CD14-positive monocyte (primary cell): ENCODE results near the gene CNP. TPM values are rescaled to one million over a fixed set of nuclear protein-coding genes. Genes with fewer than 3 reads are reported as not detected.
"Not testable (repeated sequence)": the region's sequence is repeated elsewhere in the genome, so short reads cannot be mapped to it uniquely, and the experiment has no call there.

Experiments
- DNase-seq, 3 donors: peaks; one replicate each; pipeline ENCODE4 v3.0.0-alpha.2; 2011 to 2022
- H2AFZ ChIP-seq: 2 replicates; pipeline ENCODE4 v1.6.0; 2012; ENCODE audit warnings: mild to moderate bottlenecking, low read depth, low read length, inconsistent platforms; ENCODE audit not compliant: insufficient read depth, poor library complexity, severe bottlenecking
- H3K27ac ChIP-seq, 2 donors: 1 replicate in 1 of 2; 2 replicates in 1 of 2; pipeline ENCODE4 v1.5.1; 2012 to 2013; ENCODE audit warnings: low read length in 2 of 2, control low read depth in 1 of 2, inconsistent platforms in 1 of 2, low read depth in 1 of 2, mild to moderate bottlenecking in 1 of 2
- H3K27me3 ChIP-seq, 2 donors: one replicate each; pipeline versions ENCODE4 v1.6.0 to v1.6.1; 2011 to 2013; ENCODE audit warnings: low read length in 2 of 2; ENCODE audit not compliant: control insufficient read depth in 2 of 2, insufficient read depth in 2 of 2
- H3K36me3 ChIP-seq, 2 donors: replicated peaks in 1 of 2; 1 replicate in 1 of 2; 2 replicates in 1 of 2; pipeline versions ENCODE4 v1.5.1 to v1.6.1; 2012 to 2013; ENCODE audit warnings: low read length in 2 of 2, control low read depth in 1 of 2, inconsistent platforms in 1 of 2, mild to moderate bottlenecking in 1 of 2; ENCODE audit not compliant: insufficient read depth in 2 of 2, control insufficient read depth in 1 of 2
- H3K4me1 ChIP-seq, 2 donors: 1 replicate in 1 of 2; 2 replicates in 1 of 2; pipeline versions ENCODE4 v1.5.1 to v1.6.1; 2012 to 2013; ENCODE audit warnings: low read length in 2 of 2, control low read depth in 1 of 2, inconsistent platforms in 1 of 2, mild to moderate bottlenecking in 1 of 2, moderate library complexity in 1 of 2; ENCODE audit not compliant: insufficient read depth in 2 of 2, control insufficient read depth in 1 of 2
- H3K4me2 ChIP-seq: replicated peaks from 2 replicates; pipeline ENCODE3; 2012; ENCODE audit warnings: low read length, moderate library complexity, mild to moderate bottlenecking; ENCODE audit not compliant: poor library complexity, severe bottlenecking; ENCODE audit errors: extremely low read depth
- H3K4me3 ChIP-seq, 3 experiments: fragments of 200-600 bp in 1 of 3; sonication (generic) in 1 of 3; replicated peaks in 1 of 3; 1 replicate in 2 of 3; 2 replicates in 1 of 3; pipeline ENCODE4 v1.5.1; 2011 to 2013; ENCODE audit warnings: low read length in 3 of 3, mild to moderate bottlenecking in 3 of 3, control low read depth in 2 of 3, low read depth in 2 of 3, inconsistent platforms in 1 of 3, moderate library complexity in 1 of 3
- H3K79me2 ChIP-seq: 2 replicates; pipeline ENCODE4 v1.6.0; 2012; ENCODE audit warnings: mild to moderate bottlenecking, control low read depth, inconsistent platforms, low read length, moderate library complexity; ENCODE audit not compliant: insufficient read depth
- H3K9ac ChIP-seq: 2 replicates; pipeline ENCODE4 v1.6.0; 2017; ENCODE audit warnings: low read length, mild to moderate bottlenecking; ENCODE audit not compliant: insufficient read depth, poor library complexity, severe bottlenecking
- H3K9me3 ChIP-seq, 2 donors: replicated peaks in 1 of 2; 1 replicate in 1 of 2; 2 replicates in 1 of 2; pipeline versions ENCODE4 v1.5.1 to v1.6.1; 2012 to 2013; ENCODE audit warnings: low read length in 2 of 2, control low read depth in 1 of 2; ENCODE audit not compliant: control insufficient read depth in 1 of 2, insufficient read depth in 1 of 2
- H4K20me1 ChIP-seq: 2 replicates; pipeline ENCODE4 v1.6.0; 2012; ENCODE audit warnings: mild to moderate bottlenecking, low read length, control low read depth, moderate library complexity; ENCODE audit not compliant: insufficient read depth
- H3K27ac Mint-ChIP-seq, 7 donors: one replicate each; pipeline ENCODE4 v1.8.0; 2020; ENCODE audit warnings: mild to moderate bottlenecking in 7 of 7, mixed read lengths in 7 of 7, moderate library complexity in 6 of 7, inconsistent platforms in 2 of 7
- H3K27me3 Mint-ChIP-seq, 3 donors: one replicate each; pipeline ENCODE4 v1.8.0; 2021 to 2022; ENCODE audit warnings: low read depth in 3 of 3, mild to moderate bottlenecking in 3 of 3, mixed read lengths in 3 of 3, moderate library complexity in 3 of 3, inconsistent platforms in 1 of 3
- H3K36me3 Mint-ChIP-seq, 2 donors: one replicate each; pipeline ENCODE4 v1.8.0; 2020; ENCODE audit warnings: mixed read lengths in 2 of 2, inconsistent platforms in 1 of 2, mild to moderate bottlenecking in 1 of 2
- H3K4me1 Mint-ChIP-seq: one replicate; pipeline ENCODE4 v1.8.0; 2020; ENCODE audit warnings: mild to moderate bottlenecking, mixed read lengths
- H3K4me3 Mint-ChIP-seq, 2 donors: one replicate each; pipeline ENCODE4 v1.8.0; 2020; ENCODE audit warnings: mild to moderate bottlenecking in 2 of 2, mixed read lengths in 2 of 2, moderate library complexity in 1 of 2
- H3K9me3 Mint-ChIP-seq, 7 donors: one replicate each; pipeline ENCODE4 v1.8.0; 2020 to 2022; ENCODE audit warnings: mixed read lengths in 7 of 7, mild to moderate bottlenecking in 6 of 7, moderate library complexity in 6 of 7, inconsistent platforms in 2 of 7
- CTCF ChIP-seq: fragments of 200-600 bp; IDR thresholded peaks from one replicate; pipeline ENCODE4 v1.8.0; 2022; ENCODE audit warnings: antibody characterized with exemption, mild to moderate bottlenecking
- WGBS: methylation state at CpG from one replicate; pipeline ENCODE4 v1.1.5; 2013; ENCODE audit warnings: missing lambda C conversion rate; ENCODE audit not compliant: insufficient coverage; 5-methylcytosine and 5-hydroxymethylcytosine counted together
- intact Hi-C, 2 donors: fragments of 100-400 bp; cut with micrococcal nuclease; formaldehyde crosslinking; loops; one replicate each; pipeline versions ENCODE4 v1.15.0 to v1.15.1; 2023
- polyA plus RNA-seq, 3 donors: library from polyadenylated mRNA; depleted of rRNA in 1 of 3; unstranded in 2 of 3; stranded (reverse) in 1 of 3; fragments of 300-500 nt in 2 of 3; fragments of >200 nt in 1 of 3; fragmentation: Illumina TruSeq in 2 of 3; gene quantifications; 1 replicate in 2 of 3; 2 replicates in 1 of 3; pipeline ENCODE4 v1.2.3, GENCODE V29; 2012 to 2021

Gene CNP
- polyA plus RNA-seq, 3 donors = 19.0 to 50.2 (median 47.0) TPM

GRCh38 chr17:41928693-41929251 is 37.8 kb upstream of the CNP start:
- H3K4me1 ChIP-seq = peaks cover 37 to 45% of the 10 kb centered on the region in 2 donors
- WGBS = 100% methylated on average over 2 of the region's 6 CpGs
- H3K4me2 ChIP-seq = no peak overlapping the region
- peak overlapping the region; percentile 81 for H2AFZ ChIP-seq
- H3K27me3 ChIP-seq = no peaks in the 10 kb centered on the region
- H3K4me1 Mint-ChIP-seq = peaks cover 41% of the 10 kb centered on the region
- no peak overlapping the region for H3K4me3 Mint-ChIP-seq
- no peaks in the 10 kb centered on the region for H3K36me3 ChIP-seq
- no peak for DNase-seq
- H3K79me2 ChIP-seq = no peaks in the 10 kb centered on the region
- TF ChIP-seq CTCF = no peak
- peaks cover 0 to 2% (median 0%) of the 10 kb centered on the region in 3 donors for H3K27me3 Mint-ChIP-seq
- no peaks in the 10 kb centered on the region for H3K9me3 ChIP-seq
- peak overlapping the region in 1 of 7 donors; percentile 36 for H3K27ac Mint-ChIP-seq
- no peak overlapping the region for H3K9ac ChIP-seq
- no peaks in the 10 kb centered on the region for H3K36me3 Mint-ChIP-seq
- no peaks in the 10 kb centered on the region for H3K9me3 Mint-ChIP-seq
- H4K20me1 ChIP-seq = no peaks in the 10 kb centered on the region
- H3K4me3 ChIP-seq = no peak overlapping the region
- no peak overlapping the region for H3K27ac ChIP-seq
- intact Hi-C loops = no loop called here

GRCh38 chr17:41930009-41930832 is 36.4 kb upstream of the CNP start, which contains the start of gene ODAD4:
Gene ODAD4 (plus strand): TSS chr17:41930617. CDS start chr17:41930724, 107 bp downstream.
- Mint-ChIP-seq H3K4me1 (peaks cover 41% of the 10 kb centered on the region), H3K9me3 (no peaks in the 10 kb centered on the region), H3K36me3 (no peaks in the 10 kb centered on the region), H3K4me3 (peak within 1 kb of the TSS; percentile 80 to 90), H3K27me3 (peaks cover 0 to 2% (median 0%) of the 10 kb centered on the region in 3 donors), H3K27ac (peak within 1 kb of the TSS; percentile 89 to 98 (median 97))
- WGBS = 3% methylated on average over 34 of the region's 43 CpGs
- H3K9me3 ChIP-seq = no peaks in the 10 kb centered on the region
- H3K27me3 ChIP-seq = no peaks in the 10 kb centered on the region
- H3K4me2 ChIP-seq = peak within 1 kb of the TSS; percentile 78
- H3K9ac ChIP-seq = peak within 1 kb of the TSS; percentile 60
- H3K79me2 ChIP-seq = no peaks in the 10 kb centered on the region
- peak; percentile 61 for TF ChIP-seq CTCF
- H2AFZ ChIP-seq = peak within 1 kb of the TSS; percentile 81
- no peaks in the 10 kb centered on the region for H3K36me3 ChIP-seq
- peak; percentile 98 to 99 (median 99) for DNase-seq
- peak within 1 kb of the TSS; percentile 55 to 89 for H3K27ac ChIP-seq
- H3K4me3 ChIP-seq = peak within 1 kb of the TSS; percentile 35 to 78 (median 59)
- no peaks in the 10 kb centered on the region for H4K20me1 ChIP-seq
- H3K4me1 ChIP-seq = peaks cover 37 to 46% of the 10 kb centered on the region in 2 donors
- intact Hi-C loops = no loop called here

GRCh38 chr17:41930833-41931156 is 35.8 kb upstream of the CNP start:
- H3K9ac ChIP-seq, H3K27me3 Mint-ChIP-seq, H3K36me3 Mint-ChIP-seq, H3K27me3 ChIP-seq, intact Hi-C loops, H3K9me3 ChIP-seq, DNase-seq, H4K20me1 ChIP-seq, H3K79me2 ChIP-seq, H3K36me3 ChIP-seq, H3K9me3 Mint-ChIP-seq: not testable (repeated sequence)
- WGBS = 87% methylated on average over 3 of the region's 18 CpGs
- peak overlapping the region; percentile 78 for H3K4me2 ChIP-seq
- Mint-ChIP-seq H3K27ac (peak overlapping the region; percentile 89 to 98 (median 97)), H3K4me3 (peak overlapping the region; percentile 80 to 90), H3K4me1 (peaks cover 41% of the 10 kb centered on the region)
- peak overlapping the region in 2 of 3 experiments; percentile 35 to 78 for H3K4me3 ChIP-seq
- H2AFZ ChIP-seq = peak overlapping the region; percentile 78
- peak overlapping the region; percentile 55 to 89 for H3K27ac ChIP-seq
- H3K4me1 ChIP-seq = peaks cover 37 to 46% of the 10 kb centered on the region in 2 donors
